ENCODE results near the gene ELP5. TPM values are rescaled to one million over a fixed set of nuclear protein-coding genes. Genes with fewer than 3 reads are reported as not detected.

The ELP5 gene
- total and polyA plus RNA-seq, 2 experiments from 2014 or later, result 30.6 to 49.6 TPM

DNA sequence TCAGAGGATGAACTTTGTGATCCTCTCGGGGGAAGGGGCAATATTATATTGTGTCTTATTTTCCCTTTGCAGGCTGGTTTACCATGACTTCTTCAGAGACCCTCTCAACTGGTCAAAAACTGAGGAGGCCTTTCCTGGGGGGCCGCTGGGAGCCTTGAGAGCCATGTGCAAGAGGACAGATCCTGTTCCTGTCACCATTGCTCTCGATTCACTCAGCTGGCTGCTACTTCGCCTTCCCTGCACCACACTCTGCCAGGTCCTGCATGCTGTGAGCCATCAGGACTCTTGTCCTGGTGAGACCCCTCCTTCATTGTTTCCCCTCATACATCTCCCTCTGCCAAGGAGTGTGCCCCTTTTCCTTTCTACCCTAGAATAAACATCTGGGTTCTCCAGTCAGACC, 2.5 kb downstream of the ELP5 start:
- no peak for TF ChIP-seq EZH2phosphoT487 (IDR thresholded peaks at IDR 0.05; ENCODE audit: low read depth, severe bottlenecking, unreplicated experiment)
- no peak for TF ChIP-seq EZH2 (IDR thresholded peaks at IDR 0.05; ENCODE audit: borderline replicate concordance)
- TF ChIP-seq, protein P1, sequence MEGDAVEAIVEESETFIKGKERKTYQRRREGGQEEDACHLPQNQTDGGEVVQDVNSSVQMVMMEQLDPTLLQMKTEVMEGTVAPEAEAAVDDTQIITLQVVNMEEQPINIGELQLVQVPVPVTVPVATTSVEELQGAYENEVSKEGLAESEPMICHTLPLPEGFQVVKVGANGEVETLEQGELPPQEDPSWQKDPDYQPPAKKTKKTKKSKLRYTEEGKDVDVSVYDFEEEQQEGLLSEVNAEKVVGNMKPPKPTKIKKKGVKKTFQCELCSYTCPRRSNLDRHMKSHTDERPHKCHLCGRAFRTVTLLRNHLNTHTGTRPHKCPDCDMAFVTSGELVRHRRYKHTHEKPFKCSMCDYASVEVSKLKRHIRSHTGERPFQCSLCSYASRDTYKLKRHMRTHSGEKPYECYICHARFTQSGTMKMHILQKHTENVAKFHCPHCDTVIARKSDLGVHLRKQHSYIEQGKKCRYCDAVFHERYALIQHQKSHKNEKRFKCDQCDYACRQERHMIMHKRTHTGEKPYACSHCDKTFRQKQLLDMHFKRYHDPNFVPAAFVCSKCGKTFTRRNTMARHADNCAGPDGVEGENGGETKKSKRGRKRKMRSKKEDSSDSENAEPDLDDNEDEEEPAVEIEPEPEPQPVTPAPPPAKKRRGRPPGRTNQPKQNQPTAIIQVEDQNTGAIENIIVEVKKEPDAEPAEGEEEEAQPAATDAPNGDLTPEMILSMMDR (IDR thresholded peaks at IDR 0.05; ENCODE audit: poor library complexity), result no peak
- 94% methylated on average over 4 of the region's 4 CpGs for WGBS (ENCODE audit: low lambda C conversion rate, missing lambda C conversion rate)
- H3K4me1 ChIP-seq (ENCODE audit: insufficient read depth), result peaks cover 24% of the 10 kb centered on the region
- H3K9me3 ChIP-seq (ENCODE audit: low read depth), result no peaks in the 10 kb centered on the region
- H3K4me2 ChIP-seq, result no peak overlapping the region
- H3K27ac ChIP-seq, result no peak overlapping the region
- no peaks in the 10 kb centered on the region for H3K9me2 ChIP-seq (replicated peaks; ENCODE audit: insufficient read depth)
- H4K20me1 ChIP-seq (ENCODE audit: insufficient read depth, poor library complexity, severe bottlenecking), result no peaks in the 10 kb centered on the region
- peaks cover 71% of the 10 kb centered on the region for H3K79me2 ChIP-seq
- H3K27me3 ChIP-seq, result no peaks in the 10 kb centered on the region
- H3K4me3 ChIP-seq, result no peak overlapping the region
- H3K36me3 ChIP-seq (replicated peaks; ENCODE audit: insufficient read depth, low read depth), result no peaks in the 10 kb centered on the region
- H2AFZ ChIP-seq, result no peak overlapping the region
- DNase-seq (ENCODE audit: low spot score), result peak; percentile 5

DNA sequence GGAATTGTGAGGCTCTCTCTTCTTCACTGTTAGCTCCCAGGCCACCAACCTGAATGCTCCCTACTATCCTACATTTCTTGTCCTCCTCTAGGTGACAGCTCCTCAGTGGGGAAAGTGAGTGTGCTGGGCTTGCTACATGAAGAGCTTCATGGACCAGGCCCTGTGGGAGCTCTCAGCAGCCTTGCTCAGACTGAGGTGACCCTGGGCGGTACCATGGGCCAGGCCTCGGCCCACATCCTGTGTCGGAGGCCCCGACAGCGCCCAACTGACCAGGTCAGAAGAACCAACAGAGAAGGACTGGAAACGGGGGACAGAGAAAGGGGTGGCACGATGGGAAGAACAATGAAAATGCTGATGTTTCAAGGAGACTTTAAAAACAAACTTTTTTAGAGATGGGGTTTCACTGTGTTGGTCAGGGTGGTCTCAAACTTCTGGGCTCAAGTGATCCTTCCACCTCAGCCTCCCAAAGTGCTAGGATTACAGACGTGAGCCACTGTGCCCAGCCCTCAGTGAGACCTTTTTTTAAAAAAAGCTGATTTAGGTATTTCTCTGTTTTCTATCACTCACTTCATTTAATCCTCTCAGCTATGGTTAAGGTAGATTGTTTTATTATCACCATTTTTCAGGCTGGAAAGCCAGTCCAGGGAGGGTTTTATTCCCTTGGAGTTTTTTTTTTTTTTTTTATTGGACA, 4.9 kb downstream of the ELP5 start:
- H3K27me3 ChIP-seq, result peaks cover 3% of the 10 kb centered on the region
- H3K36me3 ChIP-seq (replicated peaks; ENCODE audit: insufficient read depth, low read depth), result no peaks in the 10 kb centered on the region
- DNase-seq (ENCODE audit: low spot score), result no peak
- H3K4me3 ChIP-seq, result no peak overlapping the region
- no peak overlapping the region for H3K4me2 ChIP-seq
- no peak overlapping the region for H2AFZ ChIP-seq
- H4K20me1 ChIP-seq (ENCODE audit: insufficient read depth, poor library complexity, severe bottlenecking), result no peaks in the 10 kb centered on the region
- TF ChIP-seq EZH2 (IDR thresholded peaks at IDR 0.05; ENCODE audit: borderline replicate concordance), result no peak
- TF ChIP-seq EZH2phosphoT487 (IDR thresholded peaks at IDR 0.05; ENCODE audit: low read depth, severe bottlenecking, unreplicated experiment), result no peak
- TF ChIP-seq, protein P1 (IDR thresholded peaks at IDR 0.05; ENCODE audit: poor library complexity), result no peak
- WGBS (ENCODE audit: low lambda C conversion rate, missing lambda C conversion rate), result 97% methylated on average over 8 of the region's 8 CpGs
- peaks cover 74% of the 10 kb centered on the region for H3K79me2 ChIP-seq
- H3K9me2 ChIP-seq (replicated peaks; ENCODE audit: insufficient read depth), result no peaks in the 10 kb centered on the region
- H3K4me1 ChIP-seq (ENCODE audit: insufficient read depth), result peaks cover 29% of the 10 kb centered on the region
- H3K9me3 ChIP-seq (ENCODE audit: low read depth), result no peaks in the 10 kb centered on the region
- peak overlapping the region; percentile 94 for H3K27ac ChIP-seq

DNA sequence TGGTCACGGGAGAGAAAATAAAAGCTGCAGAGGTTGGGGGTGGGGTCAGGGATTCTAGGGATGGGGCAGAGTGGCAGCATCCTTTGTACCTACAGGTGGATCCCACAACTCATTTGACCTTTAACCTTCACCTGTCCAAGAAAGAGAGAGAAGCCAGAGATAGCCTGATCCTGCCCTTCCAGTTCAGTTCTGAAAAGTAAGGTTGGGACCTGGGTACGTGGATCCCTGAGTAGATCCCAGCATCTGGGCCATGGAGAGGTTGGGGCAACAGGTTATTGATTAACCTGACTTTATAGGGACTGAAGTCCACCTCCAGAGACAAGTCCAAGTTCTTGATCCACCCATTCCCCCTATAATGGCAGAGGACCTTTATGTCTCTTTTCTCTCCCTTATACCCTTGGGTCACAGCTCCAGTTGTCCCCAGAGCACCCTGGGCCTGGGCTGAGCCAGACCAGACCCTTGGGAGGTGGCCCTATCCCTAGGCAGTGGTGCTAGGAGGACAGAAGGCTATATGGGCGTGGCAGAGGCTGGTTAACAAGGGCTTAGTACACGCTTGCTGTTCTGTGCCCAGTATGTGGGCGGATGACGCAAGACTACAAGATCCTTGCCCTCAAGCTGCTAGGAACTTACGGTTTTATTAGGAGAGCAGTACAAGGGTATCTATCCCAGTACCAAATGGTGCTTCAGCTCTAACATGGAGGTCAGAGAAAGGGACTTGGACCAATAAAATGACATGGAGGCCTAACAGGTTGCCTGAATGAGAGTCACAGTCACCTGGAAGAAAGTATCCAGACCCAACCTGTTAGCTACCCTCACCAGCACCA, 6.9 kb downstream of the ELP5 start:
- TF ChIP-seq EZH2 (IDR thresholded peaks at IDR 0.05; ENCODE audit: borderline replicate concordance) (no peak), EZH2phosphoT487 (IDR thresholded peaks at IDR 0.05; ENCODE audit: low read depth, severe bottlenecking, unreplicated experiment) (no peak)
- TF ChIP-seq, protein P1 (IDR thresholded peaks at IDR 0.05; ENCODE audit: poor library complexity), result no peak
- peaks cover 5% of the 10 kb centered on the region for H3K27me3 ChIP-seq
- peaks cover 30% of the 10 kb centered on the region for H3K4me1 ChIP-seq (ENCODE audit: insufficient read depth)
- peaks cover 67% of the 10 kb centered on the region for H3K79me2 ChIP-seq
- peak overlapping the region; percentile 94 for H3K27ac ChIP-seq
- H3K4me2 ChIP-seq, result peak overlapping the region; percentile 78
- H3K9me3 ChIP-seq (ENCODE audit: low read depth), result no peaks in the 10 kb centered on the region
- 70% methylated on average over 7 of the region's 7 CpGs for WGBS (ENCODE audit: low lambda C conversion rate, missing lambda C conversion rate)
- no peak overlapping the region for H3K4me3 ChIP-seq
- no peak overlapping the region for H2AFZ ChIP-seq
- peak; percentile 81 for DNase-seq (ENCODE audit: low spot score)
- H3K36me3 ChIP-seq (replicated peaks; ENCODE audit: insufficient read depth, low read depth), result no peaks in the 10 kb centered on the region
- no peaks in the 10 kb centered on the region for H3K9me2 ChIP-seq (replicated peaks; ENCODE audit: insufficient read depth)
- H4K20me1 ChIP-seq (ENCODE audit: insufficient read depth, poor library complexity, severe bottlenecking), result no peaks in the 10 kb centered on the region
